Lower leg skin (tissue), 3 donors: ENCODE results near the gene ANXA1.

Experiments
- POLR2A ChIP-seq, 2 donors: fragments of 450-650 bp; IDR thresholded peaks; one replicate each; pipeline ENCODE4 v1.6.1; 2016 to 2017; ENCODE audit warnings: antibody characterized with exemption in 2 of 2, mild to moderate bottlenecking in 1 of 2, moderate library complexity in 1 of 2
- TF ChIP-seq, protein P1 (sequence below), 3 donors: fragments of 450-650 bp; IDR thresholded peaks; one replicate each; pipeline ENCODE4 v1.5.1; 2016; ENCODE audit warnings: antibody characterized with exemption in 3 of 3, mild to moderate bottlenecking in 3 of 3, moderate library complexity in 2 of 3

GRCh38 chr9:73146111-73146815 lies 5.4 kb upstream of the ANXA1 start:
- TF ChIP-seq, protein P1, sequence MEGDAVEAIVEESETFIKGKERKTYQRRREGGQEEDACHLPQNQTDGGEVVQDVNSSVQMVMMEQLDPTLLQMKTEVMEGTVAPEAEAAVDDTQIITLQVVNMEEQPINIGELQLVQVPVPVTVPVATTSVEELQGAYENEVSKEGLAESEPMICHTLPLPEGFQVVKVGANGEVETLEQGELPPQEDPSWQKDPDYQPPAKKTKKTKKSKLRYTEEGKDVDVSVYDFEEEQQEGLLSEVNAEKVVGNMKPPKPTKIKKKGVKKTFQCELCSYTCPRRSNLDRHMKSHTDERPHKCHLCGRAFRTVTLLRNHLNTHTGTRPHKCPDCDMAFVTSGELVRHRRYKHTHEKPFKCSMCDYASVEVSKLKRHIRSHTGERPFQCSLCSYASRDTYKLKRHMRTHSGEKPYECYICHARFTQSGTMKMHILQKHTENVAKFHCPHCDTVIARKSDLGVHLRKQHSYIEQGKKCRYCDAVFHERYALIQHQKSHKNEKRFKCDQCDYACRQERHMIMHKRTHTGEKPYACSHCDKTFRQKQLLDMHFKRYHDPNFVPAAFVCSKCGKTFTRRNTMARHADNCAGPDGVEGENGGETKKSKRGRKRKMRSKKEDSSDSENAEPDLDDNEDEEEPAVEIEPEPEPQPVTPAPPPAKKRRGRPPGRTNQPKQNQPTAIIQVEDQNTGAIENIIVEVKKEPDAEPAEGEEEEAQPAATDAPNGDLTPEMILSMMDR (IDR thresholded peaks at IDR 0.05), result no peak
- TF ChIP-seq POLR2A (IDR thresholded peaks at IDR 0.05), result no peak
